SK-N-SH treated with all-trans-retinoic acid at 6 μM for 48 hours (cell line): Measurements from ENCODE around the gene S100A5.
A peak's percentile ranks its signal among the peaks of the same experiment; 100 is the strongest.

Source experiments
- ATAC-seq: fragments of 200-7000 bp; cut with Tn5 transposase; 3 replicates; pipeline ENCODE4 v1.9.1; 2020; ENCODE audit warnings: mild to moderate bottlenecking, moderate library complexity
- ARNTL ChIP-seq: fragments of 450-650 bp; formaldehyde crosslinking; IDR thresholded peaks from 2 replicates; pipeline ENCODE4 v1.5.0; 2020; ENCODE audit warnings: low read depth, mild to moderate bottlenecking, moderate library complexity, borderline replicate concordance
- CSDC2 ChIP-seq: fragments of 250-450 bp; sonication (Bioruptor Pico); IDR thresholded peaks from 2 replicates; pipeline ENCODE4 v1.5.0; 2020; ENCODE audit warnings: mild to moderate bottlenecking, moderate library complexity
- ESRRG ChIP-seq: fragments of 250-450 bp; sonication (Bioruptor Pico); IDR thresholded peaks from 2 replicates; pipeline ENCODE4 v1.6.1; 2021; ENCODE audit warnings: mild to moderate bottlenecking
- GLIS3 ChIP-seq: fragments of 250-450 bp; sonication (Bioruptor Pico); IDR thresholded peaks from 2 replicates; pipeline ENCODE4 v1.5.0; 2020; ENCODE audit warnings: mild to moderate bottlenecking, moderate library complexity
- ISL1 ChIP-seq: fragments of 250-450 bp; sonication (Bioruptor Pico); IDR thresholded peaks from 2 replicates; pipeline ENCODE4 v2.1.2; 2022; ENCODE audit warnings: mild to moderate bottlenecking, moderate library complexity
- OSR1 ChIP-seq: fragments of 250-450 bp; sonication (Bioruptor Pico); IDR thresholded peaks from 2 replicates; pipeline ENCODE4 v1.8.0; 2022; ENCODE audit warnings: moderate library complexity, mild to moderate bottlenecking, inconsistent platforms
- PPARA ChIP-seq: fragments of 250-450 bp; sonication (Bioruptor Pico); IDR thresholded peaks from 2 replicates; pipeline ENCODE4 v1.5.0; 2020; ENCODE audit warnings: mild to moderate bottlenecking, borderline replicate concordance
- RARB ChIP-seq: fragments of 250-450 bp; sonication (Bioruptor Pico); IDR thresholded peaks from 2 replicates; pipeline ENCODE4 v1.8.0; 2021; ENCODE audit warnings: mild to moderate bottlenecking, moderate library complexity
- SNAI2 ChIP-seq: fragments of 250-450 bp; sonication (Bioruptor Pico); IDR thresholded peaks from 2 replicates; pipeline ENCODE4 v1.5.0; 2020; ENCODE audit warnings: mild to moderate bottlenecking, moderate library complexity
- TCF4 ChIP-seq: fragments of 250-450 bp; sonication (Bioruptor Pico); IDR thresholded peaks from 2 replicates; pipeline ENCODE4 v1.8.0; 2021; ENCODE audit warnings: mild to moderate bottlenecking, moderate library complexity, borderline replicate concordance
- TOX ChIP-seq: fragments of 250-450 bp; sonication (Bioruptor Pico); IDR thresholded peaks from 2 replicates; pipeline ENCODE4 v1.8.0; 2021; ENCODE audit warnings: mild to moderate bottlenecking, moderate library complexity, borderline replicate concordance
- ZC3H10 ChIP-seq: fragments of 250-450 bp; sonication (Bioruptor Pico); IDR thresholded peaks from 2 replicates; pipeline ENCODE4 v1.5.1; 2021; ENCODE audit warnings: mild to moderate bottlenecking, moderate library complexity
- ZFP3 ChIP-seq: fragments of 250-450 bp; sonication (Bioruptor Pico); IDR thresholded peaks from 2 replicates; pipeline ENCODE4 v1.5.0; 2020; ENCODE audit warnings: mild to moderate bottlenecking, moderate library complexity
- ZFP30 ChIP-seq: fragments of 450-650 bp; formaldehyde crosslinking; IDR thresholded peaks from 2 replicates; pipeline ENCODE4 v1.5.0; 2022; ENCODE audit warnings: mild to moderate bottlenecking, moderate library complexity
- ZNF565 ChIP-seq: fragments of 450-650 bp; formaldehyde crosslinking; conservative IDR thresholded peaks from 2 replicates; pipeline ENCODE4 v1.5.0; 2020; ENCODE audit warnings: low read depth, mild to moderate bottlenecking, moderate library complexity
- ZNF70 ChIP-seq: fragments of 450-650 bp; formaldehyde crosslinking; IDR thresholded peaks from 2 replicates; pipeline ENCODE4 v1.5.0; 2020; ENCODE audit warnings: mild to moderate bottlenecking, moderate library complexity
- ZNF8 ChIP-seq: fragments of 450-650 bp; formaldehyde crosslinking; IDR thresholded peaks from 2 replicates; pipeline ENCODE4 v1.5.0; 2020; ENCODE audit warnings: mild to moderate bottlenecking, moderate library complexity
- TF ChIP-seq, protein P1 (sequence below): fragments of 250-450 bp; sonication (Bioruptor Pico); IDR thresholded peaks from 2 replicates; pipeline ENCODE4 v1.5.1; 2021; ENCODE audit warnings: mild to moderate bottlenecking, moderate library complexity
- TF ChIP-seq, protein P2 (sequence below): fragments of 250-450 bp; sonication (Bioruptor Pico); IDR thresholded peaks from 2 replicates; pipeline ENCODE4 v1.5.0; 2020; ENCODE audit warnings: mild to moderate bottlenecking, moderate library complexity
- TF ChIP-seq, protein P3 (sequence below): fragments of 250-450 bp; sonication (Bioruptor Pico); IDR thresholded peaks from 2 replicates; pipeline ENCODE4 v1.5.1; 2020; ENCODE audit warnings: low read depth, mild to moderate bottlenecking, moderate library complexity
- TF ChIP-seq, protein P4 (sequence below): fragments of 250-450 bp; sonication (Bioruptor Pico); IDR thresholded peaks from 2 replicates; pipeline ENCODE4 v1.8.0; 2020; ENCODE audit warnings: mild to moderate bottlenecking, moderate library complexity, borderline replicate concordance
- TF ChIP-seq, protein P5 (sequence below): fragments of 250-450 bp; sonication (Bioruptor Pico); IDR thresholded peaks from 2 replicates; pipeline ENCODE4 v1.8.0; 2021; ENCODE audit warnings: low read depth, mild to moderate bottlenecking, moderate library complexity, borderline replicate concordance

The S100A5 gene

DNA sequence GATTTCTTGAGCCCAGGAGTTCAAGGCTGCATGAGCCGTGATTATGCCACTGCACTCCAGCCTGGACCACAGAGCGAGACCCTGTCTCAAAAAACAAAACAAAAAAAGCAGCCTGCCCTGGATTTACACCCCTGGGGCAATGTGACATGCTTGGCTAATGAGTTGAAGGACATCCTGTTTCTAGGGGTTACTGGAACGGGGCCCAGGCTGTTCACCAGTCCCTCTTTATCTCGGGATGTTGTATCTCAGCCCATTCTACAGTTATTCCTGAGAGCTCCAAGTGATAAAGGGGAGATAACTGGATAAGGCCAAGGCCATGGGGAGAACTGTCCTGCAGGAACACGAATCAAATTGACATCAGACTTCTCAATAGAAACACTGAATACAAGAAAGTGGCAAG lies 46.6 kb upstream of the S100A5 start:
- TF ChIP-seq ZNF8 (CRISPR knock-in tag) (no peak), OSR1 (CRISPR knock-in tag) (no peak), ISL1 (no peak)
- TF ChIP-seq, protein P1, sequence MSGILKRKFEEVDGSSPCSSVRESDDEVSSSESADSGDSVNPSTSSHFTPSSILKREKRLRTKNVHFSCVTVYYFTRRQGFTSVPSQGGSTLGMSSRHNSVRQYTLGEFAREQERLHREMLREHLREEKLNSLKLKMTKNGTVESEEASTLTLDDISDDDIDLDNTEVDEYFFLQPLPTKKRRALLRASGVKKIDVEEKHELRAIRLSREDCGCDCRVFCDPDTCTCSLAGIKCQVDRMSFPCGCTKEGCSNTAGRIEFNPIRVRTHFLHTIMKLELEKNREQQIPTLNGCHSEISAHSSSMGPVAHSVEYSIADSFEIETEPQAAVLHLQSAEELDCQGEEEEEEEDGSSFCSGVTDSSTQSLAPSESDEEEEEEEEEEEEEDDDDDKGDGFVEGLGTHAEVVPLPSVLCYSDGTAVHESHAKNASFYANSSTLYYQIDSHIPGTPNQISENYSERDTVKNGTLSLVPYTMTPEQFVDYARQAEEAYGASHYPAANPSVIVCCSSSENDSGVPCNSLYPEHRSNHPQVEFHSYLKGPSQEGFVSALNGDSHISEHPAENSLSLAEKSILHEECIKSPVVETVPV (CRISPR knock-in tag), result no peak
- TF ChIP-seq, protein P2, sequence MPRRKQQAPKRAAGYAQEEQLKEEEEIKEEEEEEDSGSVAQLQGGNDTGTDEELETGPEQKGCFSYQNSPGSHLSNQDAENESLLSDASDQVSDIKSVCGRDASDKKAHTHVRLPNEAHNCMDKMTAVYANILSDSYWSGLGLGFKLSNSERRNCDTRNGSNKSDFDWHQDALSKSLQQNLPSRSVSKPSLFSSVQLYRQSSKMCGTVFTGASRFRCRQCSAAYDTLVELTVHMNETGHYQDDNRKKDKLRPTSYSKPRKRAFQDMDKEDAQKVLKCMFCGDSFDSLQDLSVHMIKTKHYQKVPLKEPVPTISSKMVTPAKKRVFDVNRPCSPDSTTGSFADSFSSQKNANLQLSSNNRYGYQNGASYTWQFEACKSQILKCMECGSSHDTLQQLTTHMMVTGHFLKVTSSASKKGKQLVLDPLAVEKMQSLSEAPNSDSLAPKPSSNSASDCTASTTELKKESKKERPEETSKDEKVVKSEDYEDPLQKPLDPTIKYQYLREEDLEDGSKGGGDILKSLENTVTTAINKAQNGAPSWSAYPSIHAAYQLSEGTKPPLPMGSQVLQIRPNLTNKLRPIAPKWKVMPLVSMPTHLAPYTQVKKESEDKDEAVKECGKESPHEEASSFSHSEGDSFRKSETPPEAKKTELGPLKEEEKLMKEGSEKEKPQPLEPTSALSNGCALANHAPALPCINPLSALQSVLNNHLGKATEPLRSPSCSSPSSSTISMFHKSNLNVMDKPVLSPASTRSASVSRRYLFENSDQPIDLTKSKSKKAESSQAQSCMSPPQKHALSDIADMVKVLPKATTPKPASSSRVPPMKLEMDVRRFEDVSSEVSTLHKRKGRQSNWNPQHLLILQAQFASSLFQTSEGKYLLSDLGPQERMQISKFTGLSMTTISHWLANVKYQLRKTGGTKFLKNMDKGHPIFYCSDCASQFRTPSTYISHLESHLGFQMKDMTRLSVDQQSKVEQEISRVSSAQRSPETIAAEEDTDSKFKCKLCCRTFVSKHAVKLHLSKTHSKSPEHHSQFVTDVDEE (CRISPR knock-in tag), result no peak
- TF ChIP-seq, all 23 proteins: peak for 0
- no peak for ATAC-seq

DNA sequence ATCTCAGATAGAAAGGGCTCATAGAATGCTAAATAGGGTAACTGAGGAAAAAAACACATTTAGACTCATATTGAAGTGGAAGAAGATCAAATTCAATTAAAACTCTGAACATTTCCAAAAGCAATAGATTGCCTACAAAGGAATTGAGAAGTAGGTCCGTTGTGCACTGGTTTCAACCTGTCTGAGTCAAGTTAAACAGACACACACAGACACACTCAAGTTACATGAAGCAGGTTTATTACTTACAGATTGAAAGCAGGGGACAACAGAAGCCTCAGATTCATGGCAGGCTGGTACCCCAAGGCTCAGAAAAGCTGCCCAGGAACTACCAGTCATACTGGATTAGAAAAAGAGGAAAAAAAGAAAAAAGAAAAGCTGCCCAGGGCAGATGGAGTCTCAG lies 45.6 kb upstream of the S100A5 start:
- peak; percentile 80 for ATAC-seq
- TF ChIP-seq TOX (CRISPR knock-in tag) (no peak), ZNF565 (CRISPR knock-in tag) (no peak), ZC3H10 (CRISPR knock-in tag) (no peak), SNAI2 (no peak), ISL1 (no peak), ZNF70 (CRISPR knock-in tag) (no peak), ARNTL (CRISPR knock-in tag) (no peak), ZFP3 (CRISPR knock-in tag) (no peak), GLIS3 (CRISPR knock-in tag) (no peak), TCF4 (CRISPR knock-in tag) (no peak), OSR1 (CRISPR knock-in tag) (no peak), ZNF8 (CRISPR knock-in tag) (no peak), PPARA (CRISPR knock-in tag) (no peak), RARB (no peak), ESRRG (no peak)
- TF ChIP-seq, protein P2 (CRISPR knock-in tag), result no peak
- TF ChIP-seq, protein P3, sequence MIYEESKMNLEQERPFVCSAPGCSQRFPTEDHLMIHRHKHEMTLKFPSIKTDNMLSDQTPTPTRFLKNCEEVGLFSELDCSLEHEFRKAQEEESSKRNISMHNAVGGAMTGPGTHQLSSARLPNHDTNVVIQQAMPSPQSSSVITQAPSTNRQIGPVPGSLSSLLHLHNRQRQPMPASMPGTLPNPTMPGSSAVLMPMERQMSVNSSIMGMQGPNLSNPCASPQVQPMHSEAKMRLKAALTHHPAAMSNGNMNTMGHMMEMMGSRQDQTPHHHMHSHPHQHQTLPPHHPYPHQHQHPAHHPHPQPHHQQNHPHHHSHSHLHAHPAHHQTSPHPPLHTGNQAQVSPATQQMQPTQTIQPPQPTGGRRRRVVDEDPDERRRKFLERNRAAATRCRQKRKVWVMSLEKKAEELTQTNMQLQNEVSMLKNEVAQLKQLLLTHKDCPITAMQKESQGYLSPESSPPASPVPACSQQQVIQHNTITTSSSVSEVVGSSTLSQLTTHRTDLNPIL (CRISPR knock-in tag), result no peak
- TF ChIP-seq, protein P1 (CRISPR knock-in tag), result no peak

DNA sequence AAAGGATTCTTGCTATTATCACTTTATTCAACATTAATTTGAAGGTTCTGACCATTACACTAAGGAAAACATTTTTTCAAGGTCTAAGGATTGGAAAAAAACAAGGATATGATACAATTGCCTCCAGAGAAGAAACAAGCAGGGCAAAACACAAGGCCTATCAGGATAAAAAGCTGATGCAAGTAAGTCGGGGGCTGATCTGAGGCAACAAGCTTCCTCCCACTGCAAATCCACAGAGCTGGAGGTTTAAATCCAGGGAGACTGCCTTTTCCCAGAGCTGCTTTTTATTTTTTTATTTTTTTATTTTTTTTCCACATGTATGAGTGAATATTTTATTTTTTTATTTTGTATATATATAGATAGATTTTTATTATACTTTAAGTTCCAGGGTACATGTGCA lies 44.3 kb upstream of the S100A5 start:
- no peak for ATAC-seq
- no peak for TF ChIP-seq CSDC2 (CRISPR knock-in tag)
- TF ChIP-seq, protein P1 (CRISPR knock-in tag), result no peak
- no peak for TF ChIP-seq ZFP30
- TF ChIP-seq, protein P4, sequence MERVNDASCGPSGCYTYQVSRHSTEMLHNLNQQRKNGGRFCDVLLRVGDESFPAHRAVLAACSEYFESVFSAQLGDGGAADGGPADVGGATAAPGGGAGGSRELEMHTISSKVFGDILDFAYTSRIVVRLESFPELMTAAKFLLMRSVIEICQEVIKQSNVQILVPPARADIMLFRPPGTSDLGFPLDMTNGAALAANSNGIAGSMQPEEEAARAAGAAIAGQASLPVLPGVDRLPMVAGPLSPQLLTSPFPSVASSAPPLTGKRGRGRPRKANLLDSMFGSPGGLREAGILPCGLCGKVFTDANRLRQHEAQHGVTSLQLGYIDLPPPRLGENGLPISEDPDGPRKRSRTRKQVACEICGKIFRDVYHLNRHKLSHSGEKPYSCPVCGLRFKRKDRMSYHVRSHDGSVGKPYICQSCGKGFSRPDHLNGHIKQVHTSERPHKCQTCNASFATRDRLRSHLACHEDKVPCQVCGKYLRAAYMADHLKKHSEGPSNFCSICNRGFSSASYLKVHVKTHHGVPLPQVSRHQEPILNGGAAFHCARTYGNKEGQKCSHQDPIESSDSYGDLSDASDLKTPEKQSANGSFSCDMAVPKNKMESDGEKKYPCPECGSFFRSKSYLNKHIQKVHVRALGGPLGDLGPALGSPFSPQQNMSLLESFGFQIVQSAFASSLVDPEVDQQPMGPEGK (CRISPR knock-in tag), result no peak
- TF ChIP-seq, protein P3 (CRISPR knock-in tag), result no peak
- TF ChIP-seq, protein P5, sequence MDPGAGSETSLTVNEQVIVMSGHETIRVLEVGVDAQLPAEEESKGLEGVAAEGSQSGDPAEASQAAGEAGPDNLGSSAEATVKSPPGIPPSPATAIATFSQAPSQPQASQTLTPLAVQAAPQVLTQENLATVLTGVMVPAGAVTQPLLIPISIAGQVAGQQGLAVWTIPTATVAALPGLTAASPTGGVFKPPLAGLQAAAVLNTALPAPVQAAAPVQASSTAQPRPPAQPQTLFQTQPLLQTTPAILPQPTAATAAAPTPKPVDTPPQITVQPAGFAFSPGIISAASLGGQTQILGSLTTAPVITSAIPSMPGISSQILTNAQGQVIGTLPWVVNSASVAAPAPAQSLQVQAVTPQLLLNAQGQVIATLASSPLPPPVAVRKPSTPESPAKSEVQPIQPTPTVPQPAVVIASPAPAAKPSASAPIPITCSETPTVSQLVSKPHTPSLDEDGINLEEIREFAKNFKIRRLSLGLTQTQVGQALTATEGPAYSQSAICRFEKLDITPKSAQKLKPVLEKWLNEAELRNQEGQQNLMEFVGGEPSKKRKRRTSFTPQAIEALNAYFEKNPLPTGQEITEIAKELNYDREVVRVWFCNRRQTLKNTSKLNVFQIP, result no peak
- no peak for TF ChIP-seq OSR1 (CRISPR knock-in tag)
- no peak for TF ChIP-seq ZNF565 (CRISPR knock-in tag)
- no peak for TF ChIP-seq ZFP3 (CRISPR knock-in tag)
